Upper lobe of left lung (tissue), 6 donors: ENCODE data around the gene USP22. TPM values are rescaled to one million over a fixed set of nuclear protein-coding genes. Genes with fewer than 3 reads are reported as not detected.
A peak's percentile ranks its signal among the peaks of the same experiment; 100 is the strongest.

Experiments used
- ATAC-seq, 2 donors: fragments of 200-7000 bp; cut with Tn5 transposase; one replicate each; pipeline ENCODE4 v1.9.1; 2022; ENCODE audit warnings: mild to moderate bottlenecking in 2 of 2, moderate library complexity in 2 of 2; ENCODE audit not compliant: low FRiP score in 2 of 2
- DNase-seq, 2 donors: peaks; one replicate each; pipeline ENCODE4 v3.0.0-alpha.2; 2019 to 2020
- H3K27ac ChIP-seq, 4 donors: fragments of 200-600 bp; sonication (generic); one replicate each; pipeline ENCODE4 v1.5.1; 2016 to 2019
- H3K27me3 ChIP-seq, 4 donors: fragments of 200-600 bp; sonication (generic); one replicate each; pipeline ENCODE4 v1.5.1; 2017 to 2019
- H3K36me3 ChIP-seq, 4 donors: fragments of 200-600 bp; sonication (generic); one replicate each; pipeline ENCODE4 v1.5.1; 2016 to 2019
- H3K4me1 ChIP-seq, 4 donors: fragments of 200-600 bp; sonication (generic); one replicate each; pipeline ENCODE4 v1.5.1; 2018 to 2019
- H3K4me3 ChIP-seq, 4 donors: fragments of 200-600 bp; sonication (generic); one replicate each; pipeline ENCODE4 v1.5.1; 2017 to 2019; ENCODE audit warnings: mild to moderate bottlenecking in 2 of 4, moderate library complexity in 1 of 4
- H3K9me3 ChIP-seq, 4 donors: fragments of 200-600 bp; sonication (generic); one replicate each; pipeline ENCODE4 v1.5.1; 2018 to 2019
- CTCF ChIP-seq, 6 experiments: fragments of 450-650 bp in 4 of 6; fragments of 200-600 bp in 2 of 6; sonication (generic) in 2 of 6; IDR thresholded peaks; one replicate each; pipeline ENCODE4 v1.5.1; 2016 to 2019; ENCODE audit warnings: antibody characterized with exemption in 6 of 6
- EP300 ChIP-seq, 4 donors: sonication (generic); formaldehyde crosslinking; IDR thresholded peaks; one replicate each; pipeline ENCODE4 v1.5.1; 2017; ENCODE audit warnings: antibody characterized with exemption in 4 of 4, control low read depth in 2 of 4
- POLR2A ChIP-seq, 4 donors: fragments of 450-650 bp; IDR thresholded peaks; one replicate each; pipeline ENCODE4 v1.5.1; 2016 to 2017; ENCODE audit warnings: antibody characterized with exemption in 4 of 4, mild to moderate bottlenecking in 2 of 4
- POLR2AphosphoS5 ChIP-seq, 2 donors: sonication (generic); formaldehyde crosslinking; IDR thresholded peaks; one replicate each; pipeline ENCODE4 v1.5.1; 2017; ENCODE audit warnings: antibody characterized with exemption in 2 of 2
- WGBS, 2 donors: methylation state at CpG; one replicate each; pipeline ENCODE4 v1.1.5; 2017 to 2018; 5-methylcytosine and 5-hydroxymethylcytosine counted together
- total RNA-seq, 6 donors: library from RNA; depleted of rRNA in 4 of 6; stranded (reverse); fragments of >200 nt in 4 of 6; gene quantifications; one replicate each; pipeline versions ENCODE4 v1.1.0 to v1.2.1, GENCODE V29; 2016 to 2021
- donor health status: DM: no; HTN: no; CAD: no; lungs with moderate emphysema.
- donor health status: DM: no; HTN: yes; CAD: no; lungs with severe emphysema.

USP22 gene
- total RNA-seq, 6 donors from 2014 or later, result 134 to 302 (median 177) TPM

GRCh38 chr17:21001813-21002221, 41.0 kb downstream of the USP22 start:
- DNase-seq, result no peak
- TF ChIP-seq CTCF (IDR thresholded peaks at IDR 0.05) (no peak), POLR2AphosphoS5 (IDR thresholded peaks at IDR 0.05) (no peak)
- H3K27ac ChIP-seq, result peak overlapping the region in 2 of 4 donors; percentile 11 to 49
- H3K4me1 ChIP-seq, result peaks cover 16 to 22% (median 18%) of the 10 kb centered on the region in 4 donors
- 63 to 70% methylated on average over 12 of the region's 12 CpGs for WGBS, 2 donors
- H3K4me3 ChIP-seq, result no peak overlapping the region
- no peaks in the 10 kb centered on the region for H3K27me3 ChIP-seq
- no peaks in the 10 kb centered on the region for H3K9me3 ChIP-seq
- H3K36me3 ChIP-seq, result peaks cover 48 to 76% (median 67%) of the 10 kb centered on the region in 4 donors
- no peak for ATAC-seq

GRCh38 chr17:21001111-21001812, 41.5 kb downstream of the USP22 start:
- Histone ChIP-seq H3K36me3 (peaks cover 44 to 71% (median 62%) of the 10 kb centered on the region in 4 donors), H3K4me1 (peaks cover 16 to 22% (median 18%) of the 10 kb centered on the region in 4 donors), H3K27ac (peak overlapping the region in 2 of 4 donors; percentile 43 to 49), H3K4me3 (no peak overlapping the region), H3K9me3 (no peaks in the 10 kb centered on the region), H3K27me3 (no peaks in the 10 kb centered on the region)
- ATAC-seq, result no peak
- 60 to 80% methylated on average over 7 of the region's 7 CpGs for WGBS, 2 donors
- no peak for DNase-seq
- TF ChIP-seq CTCF (IDR thresholded peaks at IDR 0.05) (no peak), POLR2A (IDR thresholded peaks at IDR 0.05) (no peak), POLR2AphosphoS5 (IDR thresholded peaks at IDR 0.05) (no peak), EP300 (IDR thresholded peaks at IDR 0.05) (no peak)

- H3K4me1 ChIP-seq, result peaks cover 16 to 22% (median 17%) of the 10 kb centered on the region in 4 donors
- peak overlapping the region in 3 of 4 donors; percentile 17 to 51 (median 49) for H3K27ac ChIP-seq
- ATAC-seq, result no peak
- no peaks in the 10 kb centered on the region for H3K9me3 ChIP-seq
- H3K27me3 ChIP-seq, result no peaks in the 10 kb centered on the region
- H3K4me3 ChIP-seq, result no peak overlapping the region
- 84 to 89% methylated on average over 12 to 13 of the region's 13 CpGs for WGBS, 2 donors
- H3K36me3 ChIP-seq, result peaks cover 32 to 58% (median 50%) of the 10 kb centered on the region in 4 donors
- DNase-seq, result no peak
- TF ChIP-seq POLR2A (IDR thresholded peaks at IDR 0.05), result no peak
- no peak for TF ChIP-seq EP300 (IDR thresholded peaks at IDR 0.05)
- TF ChIP-seq CTCF (IDR thresholded peaks at IDR 0.05), result no peak
- no peak for TF ChIP-seq POLR2AphosphoS5 (IDR thresholded peaks at IDR 0.05)
These were observed 42.8 kb downstream of the USP22 start for GRCh38 chr17:20999841-21000532.

GRCh38 chr17:20999044-20999573, 43.7 kb downstream of the USP22 start:
- Histone ChIP-seq H3K36me3 (peaks cover 23 to 49% (median 41%) of the 10 kb centered on the region in 4 donors), H3K27ac (peak overlapping the region in 3 of 4 donors; percentile 10 to 51 (median 19)), H3K4me3 (no peak overlapping the region), H3K27me3 (no peaks in the 10 kb centered on the region), H3K4me1 (peaks cover 15 to 22% (median 17%) of the 10 kb centered on the region in 4 donors), H3K9me3 (no peaks in the 10 kb centered on the region)
- TF ChIP-seq CTCF (IDR thresholded peaks at IDR 0.05) (no peak), EP300 (IDR thresholded peaks at IDR 0.05) (no peak), POLR2AphosphoS5 (IDR thresholded peaks at IDR 0.05) (no peak), POLR2A (IDR thresholded peaks at IDR 0.05) (no peak)
- DNase-seq, result peak in 1 of 2 donors; percentile 42
- WGBS, 2 donors, result 51 to 73% methylated on average over 16 of the region's 16 CpGs
- peak in 1 of 2 donors; percentile 10 for ATAC-seq
